Activated naive CD8-positive, alpha-beta T cell treated with anti-CD3 and anti-CD28 coated beads, Interleukin-2, amount 50 U/mL, for 24 hours (primary cell): Measurements from ENCODE around the gene PACS2.

ENCODE experiments used
- ATAC-seq: fragments of 150-1000 bp; cut with Tn5 transposase; one replicate; pipeline ENCODE4 v1.10.0; 2021
- DNase-seq: peaks from one replicate; pipeline ENCODE4 v3.0.0; 2021
- H3K27ac Mint-ChIP-seq: one replicate; pipeline ENCODE4 v1.8.0; 2021; ENCODE audit warnings: mild to moderate bottlenecking, mixed read lengths
- H3K27me3 Mint-ChIP-seq: one replicate; pipeline ENCODE4 v1.8.0; 2021; ENCODE audit warnings: mixed read lengths
- H3K36me3 Mint-ChIP-seq: one replicate; pipeline ENCODE4 v1.8.0; 2021; ENCODE audit warnings: low read depth, mixed read lengths
- H3K4me1 Mint-ChIP-seq: one replicate; pipeline ENCODE4 v1.8.0; 2021; ENCODE audit warnings: mixed read lengths
- H3K4me3 Mint-ChIP-seq: one replicate; pipeline ENCODE4 v1.8.0; 2021; ENCODE audit warnings: mild to moderate bottlenecking, moderate library complexity, mixed read lengths
- H3K9me3 Mint-ChIP-seq: one replicate; pipeline ENCODE4 v1.8.0; 2021; ENCODE audit warnings: mixed read lengths

The PACS2 gene

DNA sequence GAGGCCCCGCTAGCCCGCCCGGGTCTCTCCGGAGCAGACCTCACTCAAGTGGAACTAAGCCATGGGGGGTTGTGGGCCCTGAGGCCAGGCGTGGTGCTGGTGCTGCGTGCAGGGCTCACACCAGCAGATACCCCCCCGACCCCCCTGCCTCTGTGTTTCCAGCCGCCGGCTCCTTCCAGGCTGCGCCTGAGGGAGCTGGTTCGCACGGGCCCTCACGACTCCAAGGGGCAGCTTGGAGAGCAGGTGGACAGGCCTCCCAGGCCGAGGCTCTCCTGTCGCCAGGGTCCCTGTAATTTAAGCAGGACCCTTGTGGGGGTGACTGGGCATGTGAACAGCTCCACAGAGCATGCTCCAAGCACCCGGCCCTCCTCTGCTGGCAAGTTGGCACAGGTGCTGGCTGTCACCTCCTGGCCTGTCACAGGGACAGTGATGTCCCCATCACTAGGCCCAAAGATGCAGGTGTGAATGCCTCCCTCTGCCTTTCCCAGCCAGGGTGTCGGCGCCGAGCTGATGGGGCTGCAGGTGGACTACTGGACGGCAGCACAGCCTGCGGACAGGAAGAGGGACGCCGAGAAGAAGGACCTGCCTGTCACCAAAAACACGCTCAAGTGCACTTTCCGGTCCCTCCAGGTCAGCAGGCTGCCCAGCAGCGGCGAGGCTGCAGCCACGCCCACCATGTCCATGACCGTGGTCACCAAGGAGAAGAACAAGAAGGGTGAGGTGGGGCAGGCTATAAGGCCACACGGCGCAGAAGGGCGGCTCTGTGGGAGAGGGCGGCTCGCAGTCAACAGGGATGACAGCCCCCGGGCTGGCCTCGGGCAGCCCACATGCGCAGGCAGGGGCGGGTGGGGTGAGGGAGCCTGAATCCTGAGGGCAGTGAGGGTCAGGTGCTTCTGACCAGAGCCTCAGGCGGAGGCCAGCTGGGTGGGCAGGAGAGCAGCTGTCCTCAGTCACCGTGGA, 77.9 kb downstream of the PACS2 start:
- Mint-ChIP-seq H3K9me3 (no peaks in the 10 kb centered on the region), H3K27ac (no peak overlapping the region), H3K27me3 (no peaks in the 10 kb centered on the region), H3K4me1 (peaks cover 3% of the 10 kb centered on the region), H3K4me3 (no peak overlapping the region), H3K36me3 (no peaks in the 10 kb centered on the region)
- DNase-seq (no peak), ATAC-seq (no peak)

DNA sequence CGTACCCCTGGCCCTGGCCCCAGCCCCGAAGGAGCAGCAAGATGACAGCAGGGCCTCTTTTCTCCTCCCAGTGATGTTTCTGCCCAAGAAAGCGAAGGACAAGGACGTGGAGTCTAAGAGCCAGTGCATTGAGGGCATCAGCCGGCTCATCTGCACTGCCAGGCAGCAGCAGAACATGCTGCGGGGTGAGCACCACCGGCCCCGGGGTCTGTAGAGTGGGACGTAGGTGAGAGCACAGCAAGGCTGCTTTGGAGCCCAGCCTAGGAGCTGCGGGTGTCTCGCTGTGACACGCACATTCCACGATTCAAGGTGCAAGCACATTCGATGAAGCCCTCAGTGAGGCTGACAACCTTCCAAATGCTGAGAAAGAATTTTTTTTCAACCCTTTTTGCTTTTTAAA, 78.6 kb downstream of the PACS2 start:
- no peak for DNase-seq
- no peaks in the 10 kb centered on the region for H3K9me3 Mint-ChIP-seq
- H3K27me3 Mint-ChIP-seq: no peaks in the 10 kb centered on the region
- ATAC-seq: no peak
- no peaks in the 10 kb centered on the region for H3K36me3 Mint-ChIP-seq
- no peak overlapping the region for H3K4me3 Mint-ChIP-seq
- no peak overlapping the region for H3K27ac Mint-ChIP-seq
- peaks cover 8% of the 10 kb centered on the region for H3K4me1 Mint-ChIP-seq

DNA sequence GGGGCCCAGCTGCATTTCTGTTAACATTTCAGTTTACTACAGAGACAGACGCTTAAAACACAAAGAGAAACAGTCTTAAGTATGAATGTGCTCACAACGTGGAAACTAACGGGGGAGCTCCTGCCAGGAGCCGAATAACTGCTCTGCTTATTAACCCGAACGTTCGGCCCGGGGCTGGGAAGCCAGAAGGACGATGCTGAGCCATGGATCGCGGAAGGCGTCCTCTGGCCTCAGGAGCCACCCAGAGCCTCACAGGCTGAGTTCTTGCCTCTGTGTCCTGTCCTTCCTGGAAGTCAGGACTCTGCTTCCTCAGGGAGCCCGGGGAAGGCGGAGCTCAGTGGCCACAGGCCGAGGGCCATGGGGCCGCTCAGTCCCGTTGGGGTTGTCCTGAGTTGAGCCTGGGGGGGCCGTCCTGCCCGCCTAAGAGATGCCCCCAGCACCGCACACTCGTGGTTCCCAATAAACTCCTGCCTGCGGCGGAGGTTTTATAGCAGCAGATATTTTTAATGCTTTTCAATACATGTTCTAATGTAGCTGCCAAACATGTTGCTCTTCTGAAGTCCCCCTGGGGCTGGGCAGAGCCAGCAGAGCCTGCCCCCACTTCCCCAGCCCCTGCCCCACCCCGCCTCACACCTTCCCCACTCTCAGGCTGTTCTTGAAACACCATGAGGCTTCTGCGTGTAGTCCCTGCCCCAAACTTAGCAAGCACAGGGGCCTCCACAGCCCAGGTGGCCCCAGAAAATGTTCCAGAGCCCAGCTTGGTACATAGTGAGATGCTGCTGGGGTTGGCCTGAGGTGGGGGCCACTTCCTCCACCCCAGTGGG, 80.4 kb downstream of the PACS2 start:
- Mint-ChIP-seq H3K4me3 (no peak overlapping the region), H3K4me1 (peaks cover 17% of the 10 kb centered on the region), H3K36me3 (peaks cover 7% of the 10 kb centered on the region), H3K27ac (no peak overlapping the region), H3K9me3 (no peaks in the 10 kb centered on the region), H3K27me3 (no peaks in the 10 kb centered on the region)
- no peak for DNase-seq
- ATAC-seq: no peak

DNA sequence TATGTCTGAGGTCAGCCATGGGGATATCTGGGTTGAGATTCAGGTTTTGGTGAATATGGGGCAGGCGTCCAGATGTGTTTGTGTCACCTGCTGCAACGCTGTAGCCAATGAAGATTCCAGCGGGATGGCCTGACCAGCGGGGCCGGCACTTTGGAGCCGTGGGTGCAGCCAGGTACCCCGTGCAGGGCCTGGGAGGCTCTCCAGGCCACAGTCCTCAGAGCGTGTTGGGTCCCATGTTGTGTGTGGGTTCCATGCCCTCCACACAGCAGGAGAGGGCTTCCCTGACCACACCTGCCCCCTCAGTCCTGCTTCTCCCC, 80.9 kb downstream of the PACS2 start:
- Mint-ChIP-seq H3K4me1 (peaks cover 18% of the 10 kb centered on the region), H3K9me3 (peaks cover 4% of the 10 kb centered on the region), H3K36me3 (peaks cover 11% of the 10 kb centered on the region), H3K27me3 (no peaks in the 10 kb centered on the region), H3K4me3 (no peak overlapping the region), H3K27ac (no peak overlapping the region)
- no peak for ATAC-seq
- DNase-seq: no peak

DNA sequence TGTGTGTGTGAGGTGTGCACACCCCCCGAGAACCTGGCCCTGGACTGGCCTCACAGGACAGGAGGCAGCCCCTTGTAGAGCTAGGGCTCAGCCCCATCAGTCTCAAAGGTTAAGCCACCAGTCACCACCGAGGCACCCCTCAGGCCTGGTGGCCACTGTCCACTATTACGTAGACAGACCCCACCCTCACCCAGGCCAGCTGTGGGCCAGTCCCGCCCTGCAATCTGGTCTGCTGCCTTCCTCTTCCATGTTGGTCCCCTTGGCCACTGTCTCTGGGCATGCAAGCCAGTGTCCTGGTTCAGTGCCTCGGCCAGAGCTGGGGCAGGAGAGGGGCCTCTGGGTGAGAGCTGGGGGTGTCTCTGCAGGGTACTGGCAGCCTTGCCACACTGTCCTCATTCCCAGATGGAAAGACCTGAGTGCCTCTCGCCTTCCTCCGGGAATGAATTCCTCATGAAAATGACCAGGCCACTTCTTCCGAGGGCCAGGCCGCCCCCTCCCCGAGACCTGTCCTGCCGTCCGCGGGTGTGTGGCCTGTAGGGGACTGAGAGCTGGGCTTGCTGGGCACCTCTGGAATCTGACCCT, 82.9 kb downstream of the PACS2 start:
- ATAC-seq: no peak
- H3K9me3 Mint-ChIP-seq: peaks cover 11% of the 10 kb centered on the region
- peak overlapping the region; percentile 90 for H3K27ac Mint-ChIP-seq
- peak overlapping the region; percentile 72 for H3K4me3 Mint-ChIP-seq
- no peaks in the 10 kb centered on the region for H3K27me3 Mint-ChIP-seq
- no peak for DNase-seq
- peaks cover 26% of the 10 kb centered on the region for H3K36me3 Mint-ChIP-seq
- H3K4me1 Mint-ChIP-seq: peaks cover 19% of the 10 kb centered on the region

DNA sequence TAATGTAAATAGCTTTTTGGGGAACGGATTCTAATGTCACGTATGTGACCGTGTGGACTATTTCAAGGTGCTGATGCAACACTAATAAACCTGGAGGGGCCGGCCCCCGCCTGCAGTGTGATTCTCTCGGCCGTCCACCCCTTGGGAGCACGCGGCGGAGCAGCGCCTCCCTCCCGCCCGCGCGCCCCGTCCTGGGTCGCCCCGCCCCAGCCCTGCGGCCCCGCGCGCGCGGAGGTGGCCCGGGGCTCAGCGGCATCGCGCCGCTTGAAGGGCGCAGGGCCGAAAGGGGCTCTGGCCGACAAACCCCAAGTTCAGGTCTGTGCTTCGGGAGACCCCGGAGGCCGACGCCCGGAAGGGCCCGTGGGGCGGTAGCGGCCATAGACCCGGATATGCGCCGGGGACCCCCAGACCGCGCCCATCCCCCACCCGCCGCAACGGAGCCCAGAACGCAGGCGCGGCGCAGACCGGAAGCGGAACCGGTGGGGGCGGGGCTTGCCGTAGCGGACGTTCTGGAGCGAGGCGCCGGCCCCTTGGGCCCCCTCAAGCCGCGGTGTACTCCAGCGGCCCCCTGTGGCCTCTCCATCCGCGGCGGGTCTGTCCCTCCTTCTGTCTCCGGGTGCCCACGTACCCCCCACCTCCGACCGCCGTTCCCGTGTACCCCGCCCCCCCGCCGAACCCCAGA, 83.6 kb downstream of the PACS2 start, which contains the start of gene TEX22:
TEX22 (plus strand) TSS at position 495 of the 682 bp plus-strand sequence. CDS start 803 bp downstream, outside the sequence.
- Mint-ChIP-seq H3K4me3 (peak within 1 kb of the TSS; percentile 86), H3K27me3 (no peaks in the 10 kb centered on the region), H3K9me3 (peaks cover 11% of the 10 kb centered on the region), H3K4me1 (peaks cover 22% of the 10 kb centered on the region), H3K36me3 (peaks cover 26% of the 10 kb centered on the region), H3K27ac (peak within 1 kb of the TSS; percentile 90)
- DNase-seq (peak; percentile 98), ATAC-seq (peak; percentile 82)

DNA sequence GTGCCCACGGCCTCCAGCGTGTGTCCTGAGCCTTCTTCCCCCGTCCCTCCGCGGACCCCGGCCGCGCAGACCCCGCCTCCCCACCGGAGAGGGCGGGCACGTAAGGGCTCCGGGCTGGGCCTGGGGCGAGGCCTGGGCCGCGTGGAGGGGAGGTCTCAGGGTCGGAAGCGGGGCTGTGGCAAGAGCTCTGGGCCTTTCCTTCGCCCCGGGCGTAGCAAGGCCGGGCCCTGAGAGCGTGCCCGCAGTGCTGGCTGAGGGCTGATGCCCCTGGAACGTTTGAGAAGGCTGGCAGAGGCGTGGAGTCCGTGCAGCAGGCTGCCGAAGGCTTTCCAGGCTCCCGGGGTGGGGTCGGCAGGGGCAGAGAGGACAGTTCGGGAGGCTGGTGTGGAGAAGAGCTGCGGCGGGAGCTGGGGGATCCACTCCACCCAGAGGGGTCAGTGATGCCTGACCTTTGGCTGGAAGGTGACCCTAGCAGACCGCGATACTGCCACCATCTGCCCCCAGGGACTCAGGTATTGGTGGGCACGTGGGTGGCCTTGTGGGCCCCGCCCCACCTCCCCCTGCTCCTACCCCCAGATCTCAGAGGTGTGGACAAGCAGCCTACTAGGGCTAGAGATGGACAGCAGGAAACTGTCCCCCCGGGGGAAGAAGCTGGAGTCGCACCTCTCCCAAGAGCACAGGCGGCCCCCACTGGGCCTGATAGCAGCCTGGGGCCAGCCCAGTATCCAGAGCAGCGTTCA, 84.3 kb downstream of the PACS2 start:
- Mint-ChIP-seq H3K4me3 (peak overlapping the region; percentile 86), H3K27ac (peak overlapping the region; percentile 90), H3K27me3 (no peaks in the 10 kb centered on the region), H3K9me3 (peaks cover 11% of the 10 kb centered on the region), H3K36me3 (peaks cover 26% of the 10 kb centered on the region), H3K4me1 (peaks cover 24% of the 10 kb centered on the region)
- DNase-seq: no peak
- peak; percentile 55 for ATAC-seq

DNA sequence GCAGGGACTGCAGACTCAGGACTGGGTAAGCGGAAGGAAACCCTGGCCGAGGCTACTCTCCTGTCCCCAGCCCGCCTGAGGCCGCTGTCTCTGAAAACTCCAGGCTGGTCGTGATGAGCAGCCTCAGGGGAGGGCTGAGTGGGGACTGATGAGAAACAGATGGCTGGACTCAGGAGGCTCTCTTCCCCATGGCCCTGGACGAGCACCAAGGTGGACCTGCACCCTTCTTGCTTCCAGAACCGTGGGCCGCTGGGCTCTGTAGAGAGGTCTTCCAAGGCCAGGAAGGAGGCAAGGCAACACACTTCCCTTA, 84.9 kb downstream of the PACS2 start:
- peaks cover 26% of the 10 kb centered on the region for H3K36me3 Mint-ChIP-seq
- no peaks in the 10 kb centered on the region for H3K27me3 Mint-ChIP-seq
- peak overlapping the region; percentile 86 for H3K4me3 Mint-ChIP-seq
- peaks cover 29% of the 10 kb centered on the region for H3K4me1 Mint-ChIP-seq
- H3K27ac Mint-ChIP-seq: peak overlapping the region; percentile 90
- DNase-seq: no peak
- ATAC-seq: no peak
- H3K9me3 Mint-ChIP-seq: peaks cover 11% of the 10 kb centered on the region

DNA sequence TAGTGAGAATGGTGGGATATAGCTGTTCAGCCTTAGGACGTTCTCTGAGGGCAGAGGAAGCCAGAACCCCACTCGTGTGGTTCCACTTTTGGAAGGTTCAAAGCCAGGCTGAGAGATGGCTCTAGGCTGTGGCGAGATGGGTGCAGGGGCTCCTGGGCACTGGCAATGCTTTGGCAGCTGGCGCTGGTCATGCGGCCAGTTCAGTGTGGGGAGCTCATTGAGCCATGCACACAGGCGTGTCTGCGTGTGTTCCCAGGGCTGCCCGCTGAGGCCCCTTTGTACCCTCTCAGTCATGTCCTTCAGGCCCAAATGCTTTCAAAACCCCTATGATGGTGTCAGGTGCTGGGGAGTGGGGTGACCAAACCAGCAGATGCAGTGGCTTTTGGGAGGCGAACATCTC, 85.5 kb downstream of the PACS2 start:
- H3K27ac Mint-ChIP-seq: no peak overlapping the region

DNA sequence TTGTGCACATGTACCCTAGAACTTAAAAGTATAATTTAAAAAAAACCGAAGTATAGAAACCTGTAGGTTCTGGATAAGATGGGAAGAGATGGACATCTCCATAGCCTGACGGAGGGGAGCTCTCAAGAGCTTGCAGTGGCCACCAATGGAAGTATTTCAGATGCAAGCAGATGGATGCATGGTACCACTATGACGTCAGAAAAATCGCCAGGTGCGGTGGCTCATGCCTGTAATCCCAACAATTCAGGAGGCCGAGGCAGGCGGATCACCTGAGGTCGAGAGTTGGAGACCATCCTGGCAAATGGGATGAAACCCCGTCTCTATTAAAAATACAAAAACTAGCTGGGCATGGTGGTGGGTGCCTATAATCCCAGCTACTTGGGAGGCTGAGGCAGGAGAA, 87.2 kb downstream of the PACS2 start:
- ATAC-seq (no peak), DNase-seq (no peak)
- peaks cover 19% of the 10 kb centered on the region for H3K9me3 Mint-ChIP-seq
- H3K36me3 Mint-ChIP-seq: peaks cover 26% of the 10 kb centered on the region
- H3K27me3 Mint-ChIP-seq: no peaks in the 10 kb centered on the region
- no peak overlapping the region for H3K4me3 Mint-ChIP-seq
- H3K27ac Mint-ChIP-seq: no peak overlapping the region
- H3K4me1 Mint-ChIP-seq: peaks cover 38% of the 10 kb centered on the region

More for the DNA sequence above, 85.5 kb downstream of the PACS2 start:
- peaks cover 26% of the 10 kb centered on the region for H3K36me3 Mint-ChIP-seq
- H3K27me3 Mint-ChIP-seq: no peaks in the 10 kb centered on the region
- peak overlapping the region; percentile 86 for H3K4me3 Mint-ChIP-seq
- peaks cover 11% of the 10 kb centered on the region for H3K9me3 Mint-ChIP-seq
- ATAC-seq (no peak), DNase-seq (no peak)
- H3K4me1 Mint-ChIP-seq: peaks cover 35% of the 10 kb centered on the region

DNA sequence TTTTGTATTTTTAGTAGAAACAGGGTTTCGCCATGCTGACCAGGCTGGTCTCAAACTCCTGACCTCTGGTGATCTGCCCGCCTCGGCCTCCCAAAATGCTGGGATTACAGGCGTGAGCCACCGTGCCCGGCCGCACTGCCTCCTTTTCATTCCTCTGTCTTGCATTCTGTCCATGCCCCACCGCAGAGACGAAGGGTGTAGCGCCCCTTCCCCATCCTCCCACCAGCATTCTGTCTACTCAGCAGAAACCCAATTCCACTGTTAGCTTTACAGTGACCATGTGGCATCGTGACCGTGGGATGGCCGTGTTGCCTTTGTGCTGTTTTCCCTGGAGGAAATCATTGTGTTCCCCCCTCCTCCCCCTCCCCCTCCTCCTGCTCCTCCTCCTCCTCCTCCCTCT, 94.0 kb downstream of the PACS2 start:
- ATAC-seq: no peak

DNA sequence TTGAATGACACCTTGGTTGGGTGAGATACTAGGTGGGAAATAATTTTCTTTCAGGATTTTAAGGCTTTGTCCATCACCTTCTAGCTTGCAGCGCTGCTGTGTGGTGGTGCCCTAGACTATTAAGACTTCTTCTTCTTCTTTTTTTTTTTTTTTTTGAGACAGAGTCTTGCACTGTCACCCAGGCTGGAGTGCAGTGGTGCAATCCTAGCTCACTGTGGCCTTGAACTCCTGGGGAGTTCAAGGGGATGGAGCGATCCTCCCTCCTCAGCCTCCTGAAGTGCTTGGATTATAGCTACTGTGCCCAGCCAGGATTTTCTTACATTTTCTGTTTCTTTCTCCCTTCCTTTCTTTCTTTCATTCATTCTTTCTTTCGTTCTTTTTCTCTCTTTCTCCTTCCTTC, 94.8 kb downstream of the PACS2 start:
- peaks cover 8% of the 10 kb centered on the region for H3K9me3 Mint-ChIP-seq
- H3K4me1 Mint-ChIP-seq: peaks cover 12% of the 10 kb centered on the region
- no peak for ATAC-seq
- no peak overlapping the region for H3K4me3 Mint-ChIP-seq
- no peaks in the 10 kb centered on the region for H3K36me3 Mint-ChIP-seq
- no peak overlapping the region for H3K27ac Mint-ChIP-seq
- peaks cover 18% of the 10 kb centered on the region for H3K27me3 Mint-ChIP-seq
- DNase-seq: no peak

More for the DNA sequence above, 94.0 kb downstream of the PACS2 start:
- Mint-ChIP-seq H3K27ac (no peak overlapping the region), H3K36me3 (no peaks in the 10 kb centered on the region), H3K4me1 (peaks cover 19% of the 10 kb centered on the region), H3K27me3 (peaks cover 18% of the 10 kb centered on the region), H3K9me3 (peaks cover 8% of the 10 kb centered on the region), H3K4me3 (no peak overlapping the region)
- no peak for DNase-seq

DNA sequence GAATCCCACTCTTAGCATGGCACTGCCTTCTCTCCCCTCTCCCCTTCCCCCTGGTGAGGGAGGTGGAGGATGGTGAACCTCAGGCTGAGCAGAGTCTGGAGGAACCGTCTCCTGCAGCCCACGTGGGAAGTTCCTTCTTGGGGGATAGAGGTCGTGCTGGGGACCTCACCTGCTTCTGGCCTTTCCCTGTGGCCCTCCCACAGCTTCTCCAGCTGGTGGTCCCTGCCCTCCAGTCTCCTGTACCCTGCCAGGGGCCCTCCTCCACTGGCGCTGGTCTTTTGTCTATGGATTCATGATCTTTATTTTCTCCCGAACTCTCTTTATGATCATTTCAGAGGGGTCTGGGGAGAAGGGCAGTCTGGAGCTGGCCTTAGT, 96.1 kb downstream of the PACS2 start:
- no peak overlapping the region for H3K4me3 Mint-ChIP-seq
- peaks cover 18% of the 10 kb centered on the region for H3K27me3 Mint-ChIP-seq
- H3K4me1 Mint-ChIP-seq: peaks cover 9% of the 10 kb centered on the region
- ATAC-seq: no peak
- no peak for DNase-seq
- no peaks in the 10 kb centered on the region for H3K36me3 Mint-ChIP-seq
- H3K27ac Mint-ChIP-seq: no peak overlapping the region
- H3K9me3 Mint-ChIP-seq: peaks cover 8% of the 10 kb centered on the region
